CD4-positive, alpha-beta T cell treated with Interleukin-4 for 1 hour (primary cell): Measurements from ENCODE around the gene EGLN2.
"Not testable (repeated sequence)": the region's sequence is repeated elsewhere in the genome, so short reads cannot be mapped to it uniquely, and the experiment has no call there.

Source experiments
- DNase-seq, 2 donors: peaks; one replicate each; pipeline ENCODE4 v3.0.0-alpha.2; 2020 to 2022

EGLN2 gene

GRCh38 chr19:40776932-40777644 is 21.9 kb upstream of the EGLN2 start:
- peak; percentile 95 to 96 for DNase-seq

GRCh38 chr19:40777645-40777936 is 21.4 kb upstream of the EGLN2 start:
- no peak for DNase-seq

- DNase-seq, result peak; percentile 100
Observed at GRCh38 chr19:40777937-40778705, 20.9 kb upstream of the EGLN2 start, which contains the start of gene RAB4B. Gene RAB4B, plus strand, starts transcription at chr19:40778247. Its CDS starts 129 bp downstream, at chr19:40778376.

DNA sequence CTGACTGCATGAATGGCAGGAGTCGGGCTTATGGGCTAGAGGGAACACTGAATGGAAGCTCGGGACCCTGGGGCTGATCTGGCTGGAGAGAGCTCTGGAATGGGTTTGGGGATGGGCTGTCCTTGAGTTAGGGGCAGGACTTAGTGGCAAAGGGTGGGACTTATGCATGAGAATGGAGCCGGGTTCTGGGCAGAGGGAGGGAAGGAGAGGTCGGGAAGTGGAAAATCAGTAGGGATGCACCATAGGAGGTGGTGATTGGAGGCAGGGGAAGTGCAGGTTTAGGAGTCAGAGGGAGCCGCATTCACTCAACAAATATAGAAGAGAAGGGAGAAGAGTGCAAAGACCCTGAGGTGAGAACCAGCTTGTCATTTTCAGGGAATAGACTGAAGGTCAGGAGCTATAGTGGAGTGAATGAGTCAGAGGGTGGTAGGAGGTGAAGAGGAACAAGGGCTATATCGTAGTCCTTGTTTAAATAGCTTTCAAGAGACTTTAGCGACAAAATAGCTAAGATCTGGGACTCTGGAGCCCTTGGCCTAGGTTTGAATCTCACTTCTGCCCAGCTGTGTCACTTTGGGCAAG is 20.2 kb upstream of the EGLN2 start:
- DNase-seq, result no peak

DNA sequence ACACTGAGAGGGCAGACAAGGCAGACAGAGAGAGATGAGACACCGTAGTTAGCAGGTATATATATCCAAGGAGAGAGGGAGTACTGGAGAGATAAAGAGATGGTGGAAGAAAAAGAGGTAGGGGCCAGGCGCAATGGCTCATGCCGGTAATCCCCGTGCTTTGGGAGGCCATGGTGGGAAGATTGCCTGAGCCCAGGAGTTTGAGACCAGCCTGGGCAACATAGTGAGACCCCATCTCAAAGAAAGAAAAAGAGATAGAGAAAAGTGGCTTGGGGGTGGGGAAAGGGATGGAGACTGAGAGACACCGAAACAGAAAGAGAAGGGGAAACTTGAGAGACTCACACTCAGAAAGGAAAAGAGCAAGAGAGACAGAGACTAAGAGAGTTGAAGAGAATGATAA is 18.4 kb upstream of the EGLN2 start:
- no peak for DNase-seq

DNA sequence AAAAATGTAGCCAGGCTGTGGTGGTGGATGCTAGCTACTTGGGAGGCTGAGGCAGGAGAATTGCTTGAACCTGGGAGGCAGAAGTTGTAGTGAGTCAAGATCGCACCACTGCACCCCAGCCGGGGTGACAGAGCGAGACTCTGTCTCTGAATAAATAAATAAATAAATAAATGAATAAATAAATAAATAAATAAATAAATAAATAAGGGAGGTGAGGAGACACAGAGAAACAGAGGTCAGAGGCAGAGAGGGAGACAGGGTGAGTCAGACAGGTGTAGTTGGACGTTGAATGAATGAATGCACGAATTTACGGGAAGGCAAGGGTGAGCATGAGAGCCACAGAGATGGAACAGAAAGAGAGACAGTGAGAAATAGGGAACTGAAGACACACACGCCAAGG is 17.9 kb upstream of the EGLN2 start:
- DNase-seq, result no peak

- no peak for DNase-seq
Observed at GRCh38 chr19:40783711-40784110, 15.3 kb upstream of the EGLN2 start.

GRCh38 chr19:40784146-40784545 is 14.8 kb upstream of the EGLN2 start:
- not testable (repeated sequence) for DNase-seq

GRCh38 chr19:40785526-40785925 is 13.5 kb upstream of the EGLN2 start:
- no peak for DNase-seq

DNA sequence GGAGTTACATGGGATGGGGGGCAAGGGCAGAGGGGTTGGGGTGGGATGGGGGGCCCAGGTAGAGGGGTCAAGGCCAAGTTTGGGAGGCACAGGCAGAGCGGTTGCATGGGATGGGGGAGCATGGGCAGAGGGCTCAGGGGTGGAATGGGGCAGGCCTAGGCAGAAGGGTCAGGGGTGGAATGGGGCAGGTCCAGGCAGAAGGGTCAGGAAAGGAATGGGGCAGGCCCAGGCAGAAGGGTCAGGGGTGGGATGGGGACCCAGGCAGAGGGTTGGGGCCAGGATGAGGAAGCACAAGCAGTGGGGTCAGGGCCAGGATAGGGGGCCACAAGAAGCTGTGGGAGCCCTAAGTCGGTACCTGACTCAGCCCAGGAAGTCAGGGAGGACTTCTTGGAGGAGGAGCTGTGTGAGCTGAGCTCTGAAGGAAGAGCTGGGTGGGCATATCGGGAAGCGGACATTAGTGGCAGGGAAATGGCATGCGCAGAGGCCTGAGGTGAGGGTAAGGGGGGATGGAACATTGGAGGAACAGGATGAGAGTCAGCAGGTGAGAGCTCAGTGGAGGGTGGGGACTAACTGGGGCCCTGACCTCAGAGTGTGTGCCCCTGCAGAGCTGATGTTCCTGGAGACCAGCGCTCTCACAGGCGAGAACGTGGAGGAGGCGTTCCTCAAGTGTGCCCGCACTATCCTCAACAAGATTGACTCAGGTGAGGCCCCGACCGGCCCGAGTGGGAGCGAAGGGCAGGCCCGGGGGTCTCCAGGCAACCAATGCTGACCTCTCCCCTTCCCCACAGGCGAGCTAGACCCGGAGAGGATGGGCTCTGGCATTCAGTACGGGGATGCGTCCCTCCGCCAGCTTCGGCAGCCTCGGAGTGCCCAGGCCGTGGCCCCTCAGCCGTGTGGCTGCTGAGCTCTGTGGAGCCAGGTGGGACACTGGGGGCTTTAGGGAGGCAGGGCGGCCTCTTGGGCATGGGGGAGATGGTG is 12.6 kb upstream of the EGLN2 start:
- DNase-seq, result no peak

DNA sequence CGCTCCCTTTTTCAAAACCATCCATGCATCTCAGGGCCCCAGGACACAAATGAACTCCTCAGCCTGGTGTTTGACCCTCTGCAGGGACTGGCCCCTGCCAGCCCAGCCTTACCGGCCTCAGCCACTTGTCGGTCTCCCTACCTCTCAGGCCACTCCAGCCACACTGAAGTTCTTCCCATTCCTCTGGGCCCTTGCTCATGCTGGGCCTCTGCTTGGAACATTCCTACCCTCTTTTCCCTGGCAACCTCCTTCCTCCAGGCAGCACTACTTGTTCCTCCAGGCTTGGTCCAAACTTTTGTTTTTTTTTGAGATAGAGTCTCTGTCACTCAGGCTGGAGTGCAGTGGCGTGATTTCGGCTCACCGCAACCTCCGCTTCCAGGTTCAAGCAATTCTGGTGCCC is 7.6 kb upstream of the EGLN2 start:
- no peak for DNase-seq

- DNase-seq, result no peak
Observed at GRCh38 chr19:40791996-40792395, 7.0 kb upstream of the EGLN2 start.

GRCh38 chr19:40797166-40797962 is 1.6 kb upstream of the EGLN2 start:
- no peak for DNase-seq

DNA sequence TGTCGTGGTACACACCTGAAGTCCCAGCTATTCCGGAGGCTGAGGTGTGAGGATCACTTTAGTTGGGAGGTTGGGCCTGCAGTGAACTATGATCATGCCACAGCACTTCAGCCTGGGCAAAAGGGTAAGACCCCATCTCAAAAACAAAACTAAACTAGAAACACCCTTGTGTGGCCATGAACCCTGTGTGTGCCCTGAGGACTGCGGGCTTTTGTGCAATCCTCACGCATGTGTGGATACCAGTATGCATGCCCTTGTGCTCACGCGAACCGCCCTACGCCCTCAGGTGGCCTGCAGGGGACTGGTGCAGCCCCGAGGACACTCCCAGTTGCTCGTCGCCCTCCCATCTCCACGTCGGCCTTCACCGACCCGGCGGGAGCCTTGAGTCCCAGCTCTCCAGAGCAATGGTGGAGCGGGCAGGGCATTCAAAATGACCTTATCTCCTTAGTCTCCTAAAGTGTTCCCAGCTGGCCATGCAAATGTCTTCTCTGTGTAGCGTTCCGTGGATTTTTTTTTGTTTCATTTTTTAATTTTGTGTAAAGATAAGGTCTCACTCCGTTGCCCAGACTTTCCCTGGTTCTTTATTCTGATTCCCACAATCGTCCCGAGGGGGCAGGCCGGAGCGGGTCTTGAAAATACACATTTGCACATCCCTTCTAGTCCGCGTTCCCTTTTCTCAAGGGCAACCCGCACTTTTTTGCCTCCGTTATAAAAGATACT is 868 bp upstream of the EGLN2 start:
- DNase-seq, result peak; percentile 76 to 81

- DNase-seq, result no peak
Observed at GRCh38 chr19:40799558-40800338, 757 bp downstream of the EGLN2 start.

DNA sequence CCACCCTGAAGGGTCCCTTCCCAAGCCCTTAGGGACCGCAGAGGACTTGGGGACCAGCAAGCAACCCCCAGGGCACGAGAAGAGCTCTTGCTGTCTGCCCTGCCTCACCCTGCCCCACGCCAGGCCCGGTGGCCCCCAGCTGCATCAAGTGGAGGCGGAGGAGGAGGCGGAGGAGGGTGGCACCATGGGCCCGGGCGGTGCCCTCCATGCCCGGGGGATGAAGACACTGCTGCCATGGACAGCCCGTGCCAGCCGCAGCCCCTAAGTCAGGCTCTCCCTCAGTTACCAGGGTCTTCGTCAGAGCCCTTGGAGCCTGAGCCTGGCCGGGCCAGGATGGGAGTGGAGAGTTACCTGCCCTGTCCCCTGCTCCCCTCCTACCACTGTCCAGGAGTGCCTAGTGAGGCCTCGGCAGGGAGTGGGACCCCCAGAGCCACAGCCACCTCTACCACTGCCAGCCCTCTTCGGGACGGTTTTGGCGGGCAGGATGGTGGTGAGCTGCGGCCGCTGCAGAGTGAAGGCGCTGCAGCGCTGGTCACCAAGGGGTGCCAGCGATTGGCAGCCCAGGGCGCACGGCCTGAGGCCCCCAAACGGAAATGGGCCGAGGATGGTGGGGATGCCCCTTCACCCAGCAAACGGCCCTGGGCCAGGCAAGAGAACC is 1.5 kb downstream of the EGLN2 start:
- no peak for DNase-seq

- no peak for DNase-seq
Observed at GRCh38 chr19:40800997-40801377, 2.0 kb downstream of the EGLN2 start.

GRCh38 chr19:40801426-40802299 is 2.7 kb downstream of the EGLN2 start:
- no peak for DNase-seq
